Measurements from ENCODE around the gene CTXN1.
"Not testable (repeated sequence)": the region's sequence is repeated elsewhere in the genome, so short reads cannot be mapped to it uniquely, and the experiment has no call there.

The CTXN1 gene

GRCh38 chr19:7902796-7903243 is 23.1 kb downstream of the CTXN1 start:
- no peak for DNase-seq (ENCODE audit: low read depth in 2 of 2)

- DNase-seq (ENCODE audit: low read depth in 2 of 2) = no peak
Observed at GRCh38 chr19:7901337-7901736, 24.6 kb downstream of the CTXN1 start.

- DNase-seq (ENCODE audit: low read depth in 2 of 2) = no peak
Observed at GRCh38 chr19:7900931-7901330, 25.0 kb downstream of the CTXN1 start.

GRCh38 chr19:7900401-7900870 is 25.5 kb downstream of the CTXN1 start:
- no peak for DNase-seq (ENCODE audit: low read depth in 2 of 2)

- DNase-seq (ENCODE audit: low read depth in 2 of 2) = no peak
Observed at GRCh38 chr19:7899751-7900378, 26.1 kb downstream of the CTXN1 start.

GRCh38 chr19:7898967-7899366 is 27.0 kb downstream of the CTXN1 start:
- no peak for DNase-seq (ENCODE audit: low read depth in 2 of 2)

GRCh38 chr19:7897292-7897691 is 28.6 kb downstream of the CTXN1 start:
- no peak for DNase-seq (ENCODE audit: low read depth in 2 of 2)

GRCh38 chr19:7895565-7895964 is 30.4 kb downstream of the CTXN1 start:
- no peak for DNase-seq (ENCODE audit: low read depth in 2 of 2)

- DNase-seq (ENCODE audit: low read depth in 2 of 2) = no peak
Observed at GRCh38 chr19:7894612-7895309, 31.2 kb downstream of the CTXN1 start.

GRCh38 chr19:7893362-7894101 is 32.4 kb downstream of the CTXN1 start:
- not testable (repeated sequence) for DNase-seq (ENCODE audit: low read depth in 2 of 2)

GRCh38 chr19:7888826-7889217 is 37.1 kb downstream of the CTXN1 start:
- DNase-seq (ENCODE audit: low read depth in 2 of 2) = no peak

- peak in 1 of 2 donors; percentile 46 for DNase-seq (ENCODE audit: low read depth in 2 of 2)
Observed at GRCh38 chr19:7888145-7888825, 37.6 kb downstream of the CTXN1 start, which contains the start of gene LRRC8E. Gene LRRC8E, plus strand, starts transcription at chr19:7888510. Its CDS starts 7,094 bp downstream, at chr19:7895604.

- no peak for DNase-seq (ENCODE audit: low read depth in 2 of 2)
Observed at GRCh38 chr19:7887408-7888144, 38.4 kb downstream of the CTXN1 start.

- no peak for DNase-seq (ENCODE audit: low read depth in 2 of 2)
Observed at GRCh38 chr19:7885818-7886217, 40.1 kb downstream of the CTXN1 start.

- DNase-seq (ENCODE audit: low read depth in 2 of 2) = no peak
Observed at GRCh38 chr19:7883796-7884570, 42.0 kb downstream of the CTXN1 start.

GRCh38 chr19:7883105-7883504 is 42.8 kb downstream of the CTXN1 start:
- no peak for DNase-seq (ENCODE audit: low read depth in 2 of 2)

- DNase-seq (ENCODE audit: low read depth in 2 of 2) = no peak
Observed at GRCh38 chr19:7881910-7882309, 44.0 kb downstream of the CTXN1 start.

GRCh38 chr19:7879836-7880235 is 46.1 kb downstream of the CTXN1 start:
- DNase-seq (ENCODE audit: low read depth in 2 of 2) = no peak

- DNase-seq (ENCODE audit: low read depth in 2 of 2) = no peak
Observed at GRCh38 chr19:7879111-7879807, 46.7 kb downstream of the CTXN1 start.

Measured in activated CD4-positive, alpha-beta T cell treated with anti-CD3 and anti-CD28 coated beads for 24 hours (primary cell).